Neural progenitor cell (in vitro differentiated cells): ENCODE data around the gene KRTAP3-3. TPM values are rescaled to one million over a fixed set of nuclear protein-coding genes. Genes with fewer than 3 reads are reported as not detected.

Experiments used
- DNase-seq: peaks from one replicate; pipeline ENCODE4 v3.0.0-alpha.2; 2016; ENCODE audit warnings: low spot score
- H2AFZ ChIP-seq: fragments of 200-600 bp; sonication (generic); replicated peaks from 2 replicates; pipeline ENCODE4 v1.6.1; 2016; ENCODE audit warnings: antibody characterized with exemption
- H3F3A ChIP-seq: fragments of 200-600 bp; sonication (generic); 2 replicates; pipeline ENCODE4 v1.6.1; 2016; ENCODE audit warnings: antibody characterized with exemption, low read depth
- H3K27ac ChIP-seq: fragments of 200-600 bp; sonication (generic); 2 replicates; pipeline ENCODE4 v1.5.1; 2016; ENCODE audit warnings: mild to moderate bottlenecking
- H3K27me3 ChIP-seq: fragments of 200-600 bp; sonication (generic); 2 replicates; pipeline ENCODE4 v1.6.1; 2016; ENCODE audit warnings: mild to moderate bottlenecking, moderate library complexity
- H3K36me3 ChIP-seq: fragments of 200-600 bp; sonication (generic); 2 replicates; pipeline ENCODE4 v1.5.1; 2016
- H3K4me1 ChIP-seq: fragments of 200-600 bp; sonication (generic); 2 replicates; pipeline ENCODE4 v1.6.1; 2016; ENCODE audit warnings: mixed run types
- H3K4me2 ChIP-seq: fragments of 200-600 bp; sonication (generic); 2 replicates; pipeline ENCODE4 v1.6.1; 2016
- H3K4me3 ChIP-seq: fragments of 200-600 bp; sonication (generic); 2 replicates; pipeline ENCODE4 v1.5.1; 2016
- H3K79me2 ChIP-seq: fragments of 200-600 bp; sonication (generic); 2 replicates; pipeline ENCODE4 v1.6.1; 2016; ENCODE audit warnings: low read depth
- H3K9ac ChIP-seq: fragments of 200-600 bp; sonication (generic); 2 replicates; pipeline ENCODE4 v1.6.1; 2016
- H3K9me3 ChIP-seq: fragments of 200-600 bp; sonication (generic); 2 replicates; pipeline ENCODE4 v1.5.1; 2016; ENCODE audit warnings: low read depth
- H4K20me1 ChIP-seq: fragments of 200-600 bp; sonication (generic); 2 replicates; pipeline ENCODE4 v1.6.1; 2016; ENCODE audit warnings: low read depth
- H3K27ac Mint-ChIP-seq: 3 replicates; pipeline ENCODE4 v1.8.0; 2021; ENCODE audit warnings: mixed read lengths
- H3K27me3 Mint-ChIP-seq: 2 replicates; pipeline ENCODE4 v1.8.0; 2022; ENCODE audit warnings: low read depth, mild to moderate bottlenecking, inconsistent platforms, moderate library complexity, mixed read lengths; ENCODE audit not compliant: insufficient read depth
- H3K36me3 Mint-ChIP-seq: 3 replicates; pipeline ENCODE4 v1.8.0; 2021; ENCODE audit warnings: mixed read lengths
- H3K4me1 Mint-ChIP-seq: 3 replicates; pipeline ENCODE4 v1.8.0; 2021; ENCODE audit warnings: mixed read lengths
- H3K4me3 Mint-ChIP-seq: 3 replicates; pipeline ENCODE4 v1.8.0; 2021; ENCODE audit warnings: mild to moderate bottlenecking, moderate library complexity, mixed read lengths
- H3K9me3 Mint-ChIP-seq: 3 replicates; pipeline ENCODE4 v1.8.0; 2020; ENCODE audit warnings: mixed read lengths
- CTCF ChIP-seq: fragments of 200-600 bp; sonication (generic); IDR thresholded peaks from 2 replicates; pipeline ENCODE4 v1.5.1; 2017; ENCODE audit warnings: antibody characterized with exemption, mild to moderate bottlenecking
- EZH2 ChIP-seq: fragments of 200-600 bp; sonication (generic); IDR thresholded peaks from 2 replicates; pipeline ENCODE4 v1.6.1; 2017; ENCODE audit warnings: antibody characterized with exemption, mild to moderate bottlenecking, moderate library complexity
- EZH2phosphoT487 ChIP-seq: fragments of 200-600 bp; sonication (generic); IDR thresholded peaks from 2 replicates; pipeline ENCODE4 v1.6.1; 2017; ENCODE audit warnings: antibody characterized with exemption
- total RNA-seq: library from RNA; depleted of rRNA; stranded (reverse); fragments of >200 nt; gene quantifications from 2 replicates; pipeline ENCODE4 v1.2.3, GENCODE V29; 2015; ENCODE audit warnings: low replicate concordance

The KRTAP3-3 gene
- total RNA-seq, 1 donor from 2014 or later: not detected

- H3K4me1 Mint-ChIP-seq: peaks cover 9% of the 10 kb centered on the region
- H3K27ac Mint-ChIP-seq: no peak overlapping the region
- no peak overlapping the region for H3K27ac ChIP-seq
- H3K4me3 ChIP-seq: no peak overlapping the region
- no peaks in the 10 kb centered on the region for H3K36me3 ChIP-seq
- no peak for DNase-seq
- H3K9ac ChIP-seq: no peak overlapping the region
- no peaks in the 10 kb centered on the region for H3K79me2 ChIP-seq
- H3K36me3 Mint-ChIP-seq: no peaks in the 10 kb centered on the region
- H3K4me2 ChIP-seq: no peak overlapping the region
- H4K20me1 ChIP-seq: no peaks in the 10 kb centered on the region
- H3K4me1 ChIP-seq: peaks cover 30% of the 10 kb centered on the region
- no peaks in the 10 kb centered on the region for H3K9me3 Mint-ChIP-seq
- no peak for TF ChIP-seq EZH2
- TF ChIP-seq CTCF: no peak
- TF ChIP-seq EZH2phosphoT487: no peak
- no peak overlapping the region for H3K4me3 Mint-ChIP-seq
- H3K9me3 ChIP-seq: no peaks in the 10 kb centered on the region
- H3F3A ChIP-seq: peaks cover 9% of the 10 kb centered on the region
- H3K27me3 Mint-ChIP-seq: no peaks in the 10 kb centered on the region
- no peak overlapping the region for H2AFZ ChIP-seq
- no peaks in the 10 kb centered on the region for H3K27me3 ChIP-seq
Measured at GRCh38 chr17:40950176-40950575, 43.8 kb downstream of the KRTAP3-3 start.

- H3K4me1 Mint-ChIP-seq: peaks cover 9% of the 10 kb centered on the region
- H3K27ac Mint-ChIP-seq: no peak overlapping the region
- H3K4me3 Mint-ChIP-seq: no peak overlapping the region
- peak overlapping the region; percentile 23 for H3K27ac ChIP-seq
- H3K36me3 Mint-ChIP-seq: no peaks in the 10 kb centered on the region
- H3K79me2 ChIP-seq: no peaks in the 10 kb centered on the region
- peaks cover 17% of the 10 kb centered on the region for H3F3A ChIP-seq
- no peaks in the 10 kb centered on the region for H3K27me3 ChIP-seq
- H3K4me3 ChIP-seq: no peak overlapping the region
- peak; percentile 60 for DNase-seq
- peak overlapping the region; percentile 51 for H3K4me2 ChIP-seq
- no peak overlapping the region for H3K9ac ChIP-seq
- no peaks in the 10 kb centered on the region for H3K9me3 ChIP-seq
- H3K36me3 ChIP-seq: no peaks in the 10 kb centered on the region
- H4K20me1 ChIP-seq: no peaks in the 10 kb centered on the region
- TF ChIP-seq EZH2: no peak
- peaks cover 4% of the 10 kb centered on the region for H3K27me3 Mint-ChIP-seq
- H2AFZ ChIP-seq: peak overlapping the region; percentile 93
- H3K9me3 Mint-ChIP-seq: no peaks in the 10 kb centered on the region
- H3K4me1 ChIP-seq: peaks cover 37% of the 10 kb centered on the region
Measured at GRCh38 chr17:40949418-40949817, 44.5 kb downstream of the KRTAP3-3 start.

- no peak overlapping the region for H3K9ac ChIP-seq
- no peaks in the 10 kb centered on the region for H3K27me3 ChIP-seq
- H3K4me1 ChIP-seq: peaks cover 43% of the 10 kb centered on the region
- H3K4me2 ChIP-seq: no peak overlapping the region
- Mint-ChIP-seq H3K4me1 (peaks cover 9% of the 10 kb centered on the region), H3K27ac (no peak overlapping the region), H3K36me3 (no peaks in the 10 kb centered on the region), H3K4me3 (no peak overlapping the region), H3K9me3 (no peaks in the 10 kb centered on the region), H3K27me3 (peaks cover 4% of the 10 kb centered on the region)
- H2AFZ ChIP-seq: no peak overlapping the region
- no peak overlapping the region for H3K4me3 ChIP-seq
- H3K27ac ChIP-seq: no peak overlapping the region
- no peaks in the 10 kb centered on the region for H3K36me3 ChIP-seq
- TF ChIP-seq EZH2phosphoT487: no peak
- no peak for TF ChIP-seq EZH2
- TF ChIP-seq CTCF: no peak
- H3K79me2 ChIP-seq: no peaks in the 10 kb centered on the region
- DNase-seq: no peak
- H4K20me1 ChIP-seq: no peaks in the 10 kb centered on the region
- peaks cover 22% of the 10 kb centered on the region for H3F3A ChIP-seq
- H3K9me3 ChIP-seq: no peaks in the 10 kb centered on the region
Measured at GRCh38 chr17:40947929-40948328, 46.0 kb downstream of the KRTAP3-3 start.

- H3K9ac ChIP-seq: no peak overlapping the region
- no peaks in the 10 kb centered on the region for H3K79me2 ChIP-seq
- peaks cover 22% of the 10 kb centered on the region for H3F3A ChIP-seq
- Mint-ChIP-seq H3K4me3 (no peak overlapping the region), H3K4me1 (peaks cover 9% of the 10 kb centered on the region), H3K36me3 (no peaks in the 10 kb centered on the region), H3K27ac (no peak overlapping the region), H3K9me3 (no peaks in the 10 kb centered on the region), H3K27me3 (peaks cover 4% of the 10 kb centered on the region)
- no peaks in the 10 kb centered on the region for H3K9me3 ChIP-seq
- no peak overlapping the region for H3K4me2 ChIP-seq
- H3K27ac ChIP-seq: no peak overlapping the region
- H3K4me1 ChIP-seq: peaks cover 46% of the 10 kb centered on the region
- no peaks in the 10 kb centered on the region for H3K27me3 ChIP-seq
- no peaks in the 10 kb centered on the region for H3K36me3 ChIP-seq
- H4K20me1 ChIP-seq: no peaks in the 10 kb centered on the region
- H3K4me3 ChIP-seq: no peak overlapping the region
- no peak for TF ChIP-seq CTCF
- no peak overlapping the region for H2AFZ ChIP-seq
- peak; percentile 31 for DNase-seq
Measured at GRCh38 chr17:40945414-40945813, 48.5 kb downstream of the KRTAP3-3 start.
